ENCODE measurements around the gene CHID1.

DNA sequence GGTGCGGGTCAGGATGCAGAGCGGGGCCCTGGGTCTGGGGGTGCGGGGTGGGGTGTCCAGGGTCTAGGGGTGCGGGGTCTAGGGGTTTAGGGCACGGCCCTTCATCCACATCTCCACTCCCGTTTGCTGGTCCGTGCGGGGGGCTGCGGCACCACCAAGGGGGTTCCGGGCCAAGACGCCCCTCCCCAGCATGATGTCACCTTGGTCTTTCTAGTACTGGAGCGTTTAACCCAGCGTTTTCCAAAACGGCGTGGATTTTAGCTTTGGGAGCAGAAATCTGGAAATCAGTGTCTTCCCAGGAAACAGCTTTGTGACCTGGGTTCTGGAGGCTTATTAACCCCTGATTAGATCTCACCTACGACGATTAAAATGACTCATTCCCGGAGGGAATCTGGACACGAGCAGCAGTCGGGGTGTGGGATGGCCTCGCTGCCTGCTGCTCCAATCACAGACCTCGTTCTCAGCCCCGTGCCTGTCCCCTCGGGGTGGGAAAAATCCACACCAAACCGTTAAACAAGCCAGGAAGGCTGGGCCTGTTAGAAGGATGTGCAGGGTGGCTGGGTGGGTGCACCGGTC is 15.8 kb upstream of the CHID1 start:
- TF ChIP-seq, protein P1, sequence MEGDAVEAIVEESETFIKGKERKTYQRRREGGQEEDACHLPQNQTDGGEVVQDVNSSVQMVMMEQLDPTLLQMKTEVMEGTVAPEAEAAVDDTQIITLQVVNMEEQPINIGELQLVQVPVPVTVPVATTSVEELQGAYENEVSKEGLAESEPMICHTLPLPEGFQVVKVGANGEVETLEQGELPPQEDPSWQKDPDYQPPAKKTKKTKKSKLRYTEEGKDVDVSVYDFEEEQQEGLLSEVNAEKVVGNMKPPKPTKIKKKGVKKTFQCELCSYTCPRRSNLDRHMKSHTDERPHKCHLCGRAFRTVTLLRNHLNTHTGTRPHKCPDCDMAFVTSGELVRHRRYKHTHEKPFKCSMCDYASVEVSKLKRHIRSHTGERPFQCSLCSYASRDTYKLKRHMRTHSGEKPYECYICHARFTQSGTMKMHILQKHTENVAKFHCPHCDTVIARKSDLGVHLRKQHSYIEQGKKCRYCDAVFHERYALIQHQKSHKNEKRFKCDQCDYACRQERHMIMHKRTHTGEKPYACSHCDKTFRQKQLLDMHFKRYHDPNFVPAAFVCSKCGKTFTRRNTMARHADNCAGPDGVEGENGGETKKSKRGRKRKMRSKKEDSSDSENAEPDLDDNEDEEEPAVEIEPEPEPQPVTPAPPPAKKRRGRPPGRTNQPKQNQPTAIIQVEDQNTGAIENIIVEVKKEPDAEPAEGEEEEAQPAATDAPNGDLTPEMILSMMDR (IDR thresholded peaks at IDR 0.05; ENCODE audit: insufficient read depth, low read length, poor library complexity, severe bottlenecking), result no peak
- TF ChIP-seq EZH2phosphoT487 (conservative IDR thresholded peaks at IDR 0.05; ENCODE audit: low read length), result no peak
